LNCaP clone FGC (cell line): ENCODE data around the gene PDILT.
"Not testable (repeated sequence)": the region's sequence is repeated elsewhere in the genome, so short reads cannot be mapped to it uniquely, and the experiment has no call there.

Source experiments
- DNase-seq: peaks from one replicate; pipeline ENCODE4 v3.0.0-alpha.2; 2011; ENCODE audit warnings: low read depth
- H3K4me3 ChIP-seq: 2 replicates; pipeline ENCODE4 v1.5.1; 2011; ENCODE audit warnings: mild to moderate bottlenecking, low read depth, low read length, control low read depth
- CTCF ChIP-seq: IDR thresholded peaks from 2 replicates; pipeline ENCODE4 v1.5.1; 2012; ENCODE audit warnings: mild to moderate bottlenecking; ENCODE audit not compliant: control insufficient read depth, insufficient read depth; ENCODE audit errors: extremely low read depth

Gene PDILT

DNA sequence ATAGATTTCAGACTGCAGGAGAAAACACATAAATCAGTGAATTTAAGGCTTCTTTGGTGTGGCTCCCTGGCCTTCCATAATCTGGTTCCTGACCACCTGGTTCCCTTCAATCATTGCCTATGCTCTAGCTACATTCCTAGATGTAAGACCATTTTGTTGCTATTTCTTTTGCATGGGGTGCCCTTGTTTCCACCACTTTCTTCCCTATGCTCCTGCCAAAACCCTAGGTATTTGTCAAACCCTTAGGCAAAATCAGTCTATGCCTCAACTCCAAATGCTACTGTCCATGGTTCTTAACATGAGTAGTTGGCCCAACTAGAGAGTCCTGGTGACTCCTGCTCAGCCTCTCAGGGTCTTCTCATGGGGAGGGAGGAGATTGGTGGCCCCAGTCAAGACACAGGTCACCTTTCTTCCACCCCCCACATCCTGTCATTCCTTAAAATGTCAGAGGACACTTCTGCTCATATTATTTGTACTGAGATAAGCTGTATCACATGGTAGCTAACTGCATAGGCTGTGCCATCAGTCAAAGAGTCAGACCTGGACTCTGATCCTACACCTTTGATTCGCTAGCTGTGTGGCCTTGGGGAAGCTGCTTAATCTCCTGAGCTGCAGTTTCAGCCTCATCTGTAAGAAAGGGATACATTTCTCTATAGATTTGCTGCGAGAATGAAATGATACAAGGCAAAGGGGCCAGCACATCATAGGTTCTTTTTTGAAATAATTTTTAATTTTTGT lies 19.8 kb upstream of the PDILT start:
- TF ChIP-seq CTCF, result no peak
- H3K4me3 ChIP-seq, result no peak overlapping the region
- DNase-seq, result no peak

- DNase-seq, H3K4me3 ChIP-seq: not testable (repeated sequence)
Measured at GRCh38 chr16:20423772-20424128, 19.2 kb upstream of the PDILT start.

DNA sequence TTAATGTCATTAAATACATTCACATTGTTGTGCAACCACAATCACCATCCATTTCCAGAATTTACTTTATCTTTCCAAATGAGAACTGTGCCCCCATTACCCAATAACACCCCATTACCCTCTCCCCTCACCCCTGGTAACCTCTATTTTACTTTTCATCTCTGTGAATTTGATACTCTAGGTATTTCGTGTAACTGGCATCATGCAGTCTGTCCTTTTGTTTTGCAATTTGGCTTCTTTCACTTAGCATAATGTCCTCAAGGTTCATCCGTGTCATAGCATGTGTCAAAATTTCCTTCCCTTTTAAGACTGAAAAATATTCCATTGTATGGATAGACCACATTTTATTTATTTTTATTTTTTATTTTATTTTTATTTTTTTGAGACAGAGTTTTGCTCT lies 17.2 kb upstream of the PDILT start:
- H3K4me3 ChIP-seq, DNase-seq: not testable (repeated sequence)

- DNase-seq, H3K4me3 ChIP-seq: not testable (repeated sequence)
Measured at GRCh38 chr16:20419093-20419492, 14.6 kb upstream of the PDILT start.

DNA sequence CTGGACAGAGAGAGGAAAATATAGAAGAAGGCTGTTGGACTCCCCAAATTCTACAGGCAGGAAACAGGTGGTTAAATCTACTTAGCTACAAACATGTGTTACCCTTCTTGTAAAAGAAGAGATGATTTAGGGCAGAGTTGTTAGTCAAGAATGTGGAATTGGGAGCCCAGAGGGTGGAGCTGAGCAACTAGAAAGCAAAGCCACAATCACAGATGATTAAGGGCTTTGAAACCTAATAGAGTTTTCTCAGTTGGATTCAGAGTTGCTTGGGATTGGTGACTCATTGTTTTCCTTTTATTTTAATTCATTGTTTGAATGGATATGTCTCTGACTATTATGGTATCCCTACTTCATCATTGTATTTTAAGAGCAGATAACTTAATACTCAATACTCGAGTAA lies 11.0 kb upstream of the PDILT start:
- TF ChIP-seq CTCF, result no peak
- DNase-seq, result no peak
- no peak overlapping the region for H3K4me3 ChIP-seq

DNA sequence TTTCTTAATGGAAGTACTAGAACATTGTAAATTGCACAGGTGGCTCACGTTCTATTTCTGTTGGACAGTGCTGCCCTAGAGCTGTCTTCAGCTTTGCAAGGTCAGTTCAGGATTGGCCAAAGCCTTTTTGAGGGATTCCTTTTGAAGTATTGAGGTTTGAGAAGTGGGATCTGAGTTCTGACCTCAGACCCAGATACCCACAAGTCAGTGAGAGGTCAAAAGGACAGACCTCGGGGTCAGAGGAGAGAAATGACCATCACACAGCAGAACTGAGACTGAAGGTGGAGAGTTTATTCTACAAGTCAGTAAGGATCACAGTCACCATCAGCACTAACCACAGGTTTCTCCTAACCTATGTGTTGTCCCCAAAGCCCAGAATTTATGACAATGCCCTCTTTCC lies 6.5 kb upstream of the PDILT start:
- TF ChIP-seq CTCF, result no peak
- no peak for DNase-seq
- H3K4me3 ChIP-seq, result no peak overlapping the region

DNA sequence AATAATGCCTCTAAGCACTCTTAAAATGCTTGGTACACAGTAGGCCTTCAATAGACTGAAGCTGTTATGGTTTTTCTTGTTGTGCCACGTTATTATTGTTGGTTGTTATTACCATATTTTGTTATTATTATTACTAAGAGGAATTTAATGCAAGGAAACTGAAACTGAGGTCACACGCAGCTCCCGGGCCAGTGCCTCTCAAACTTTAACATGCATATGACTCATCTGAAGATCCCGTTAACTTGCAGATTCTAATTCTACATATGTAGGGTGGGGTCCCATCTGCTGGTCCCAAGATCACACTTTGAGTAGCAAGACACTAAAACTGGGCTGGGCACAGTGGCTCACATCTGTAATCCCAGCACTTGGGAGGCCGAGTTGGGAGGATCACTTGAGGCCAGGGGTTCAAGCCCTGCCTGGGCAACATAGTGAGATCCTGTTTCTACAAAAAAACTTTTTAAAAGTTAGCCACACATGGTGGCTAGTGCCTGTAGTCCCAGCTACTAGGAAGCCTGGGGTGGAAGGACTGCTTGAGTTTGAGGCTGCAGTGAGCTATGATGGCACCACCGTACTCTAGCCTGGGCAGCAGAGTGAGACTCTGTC lies 5.7 kb upstream of the PDILT start:
- TF ChIP-seq CTCF, result no peak
- no peak overlapping the region for H3K4me3 ChIP-seq
- no peak for DNase-seq

- DNase-seq, result no peak
- H3K4me3 ChIP-seq, result no peak within 1 kb of the TSS
- TF ChIP-seq CTCF, result no peak
Measured at GRCh38 chr16:20409398-20410120, 5.0 kb upstream of the PDILT start, which contains the start of gene ACSM5. TSS of gene ACSM5 (plus strand) at chr16:20409534. CDS start at chr16:20411485, 1,951 bp downstream.
